ENCODE measurements around the gene PLEKHO2. TPM values are rescaled to one million over a fixed set of nuclear protein-coding genes. Genes with fewer than 3 reads are reported as not detected.

PLEKHO2 gene
- total and polyA plus RNA-seq, 10 donors: 33.9 to 249 (median 141) TPM

GRCh38 chr15:64861960-64862359, 20.2 kb downstream of the PLEKHO2 start:
- WGBS, 5 donors: 77 to 84% (median 83%) methylated on average over 4 of the region's 4 CpGs
- Histone ChIP-seq H3K4me3 (no peak overlapping the region), H3K9me3 (no peaks in the 10 kb centered on the region), H3K27me3 (replicated peaks in 1 of 7) (no peaks in the 10 kb centered on the region), H3K27ac (peak overlapping the region; percentile 5 to 99 (median 78)), H3K36me3 (peaks cover 9 to 100% (median 83%) of the 10 kb centered on the region in 6 donors), H3K4me1 (peaks cover 38 to 100% (median 92%) of the 10 kb centered on the region in 6 donors)
- intact Hi-C loops (cut with DNase I; ENCODE audit: low total_unique reads): no loop called here
- TF ChIP-seq POLR2A (IDR thresholded peaks at IDR 0.05) (no peak), POLR2AphosphoS5 (IDR thresholded peaks at IDR 0.05) (no peak)
- no peak for DNase-seq

DNA sequence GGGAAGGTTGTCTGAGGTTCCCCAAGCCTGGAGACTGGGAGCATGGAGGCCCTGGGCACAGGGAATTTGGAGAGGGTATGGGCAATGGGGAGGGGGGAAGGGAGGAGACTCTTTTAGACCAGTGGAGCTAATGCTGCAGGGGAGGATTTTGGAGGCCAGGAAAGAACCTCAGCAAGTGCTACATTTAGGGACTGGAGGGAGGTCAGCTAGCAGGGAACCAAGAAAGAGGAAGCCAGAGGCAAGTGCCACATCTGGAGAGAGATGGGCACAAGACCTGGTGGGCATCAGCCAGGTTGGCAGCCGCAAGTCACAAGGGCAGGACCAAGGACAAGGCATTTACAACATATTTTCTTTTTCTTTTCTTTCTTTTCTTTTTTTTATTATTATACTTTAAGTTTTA, 20.7 kb downstream of the PLEKHO2 start:
- 65 to 93% (median 86%) methylated on average over 1 of the region's 1 CpG for WGBS, 5 donors
- intact Hi-C loops (cut with DNase I; ENCODE audit: low total_unique reads): no loop called here
- no peak for TF ChIP-seq CTCF (IDR thresholded peaks at IDR 0.05 in 8 of 11, conservative IDR thresholded peaks at IDR 0.05 in 3 of 11)
- TF ChIP-seq POLR2A (IDR thresholded peaks at IDR 0.05): no peak
- peak in 1 of 3 donors; percentile 1 for TF ChIP-seq POLR2AphosphoS5 (IDR thresholded peaks at IDR 0.05)
- peaks cover 37 to 100% (median 90%) of the 10 kb centered on the region in 6 donors for H3K4me1 ChIP-seq
- peak overlapping the region in 7 of 8 donors; percentile 5 to 99 (median 85) for H3K27ac ChIP-seq
- no peaks in the 10 kb centered on the region for H3K9me3 ChIP-seq
- no peak overlapping the region for H3K4me3 ChIP-seq
- H3K27me3 ChIP-seq (replicated peaks in 1 of 7): no peaks in the 10 kb centered on the region
- H3K36me3 ChIP-seq: peaks cover 9 to 100% (median 84%) of the 10 kb centered on the region in 6 donors
- no peak for DNase-seq

DNA sequence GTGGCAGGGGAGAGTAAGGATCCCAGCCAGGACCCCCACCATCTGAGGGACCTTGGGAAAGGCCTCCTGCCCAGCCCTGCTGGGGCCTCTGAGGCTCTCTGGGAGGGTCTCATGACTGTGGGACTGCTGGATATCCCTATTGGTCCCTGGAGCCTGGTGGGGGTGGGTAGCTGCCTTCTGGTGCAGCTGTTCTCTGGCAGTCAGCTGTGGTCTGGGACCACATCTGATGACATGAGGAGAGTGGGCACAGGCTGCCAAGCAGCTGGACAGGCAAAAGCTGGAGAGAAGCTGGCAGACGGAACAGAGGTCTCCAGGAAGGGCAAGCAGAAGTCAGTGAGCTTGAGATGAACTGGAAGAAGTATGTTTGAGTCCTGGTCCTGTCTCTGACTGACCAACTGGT, 22.4 kb downstream of the PLEKHO2 start:
- no peak overlapping the region for H3K4me3 ChIP-seq
- peaks cover 22 to 99% (median 82%) of the 10 kb centered on the region in 6 donors for H3K4me1 ChIP-seq
- H3K36me3 ChIP-seq: peaks cover 9 to 100% (median 81%) of the 10 kb centered on the region in 6 donors
- intact Hi-C loops (cut with DNase I; ENCODE audit: low total_unique reads): no loop called here
- WGBS, 5 donors: 50 to 72% (median 64%) methylated on average over 1 of the region's 1 CpG
- no peaks in the 10 kb centered on the region for H3K9me3 ChIP-seq
- H3K27me3 ChIP-seq (replicated peaks in 1 of 7): no peaks in the 10 kb centered on the region
- no peak for DNase-seq
- H3K27ac ChIP-seq: peak overlapping the region; percentile 22 to 99 (median 80)
- TF ChIP-seq POLR2AphosphoS5 (IDR thresholded peaks at IDR 0.05) (peak in 2 of 3 donors; percentile 36 to 47), POLR2A (IDR thresholded peaks at IDR 0.05) (no peak), CTCF (IDR thresholded peaks at IDR 0.05 in 8 of 11, conservative IDR thresholded peaks at IDR 0.05 in 3 of 11) (no peak)

- no peaks in the 10 kb centered on the region for H3K27me3 ChIP-seq (replicated peaks in 1 of 7)
- H3K36me3 ChIP-seq: peaks cover 9 to 100% (median 68%) of the 10 kb centered on the region in 6 donors
- peaks cover 21 to 99% (median 82%) of the 10 kb centered on the region in 6 donors for H3K4me1 ChIP-seq
- intact Hi-C loops (cut with DNase I; ENCODE audit: low total_unique reads): no loop called here
- peak in 2 of 3 donors; percentile 86 to 89 for TF ChIP-seq POLR2AphosphoS5 (IDR thresholded peaks at IDR 0.05)
- TF ChIP-seq CTCF (IDR thresholded peaks at IDR 0.05 in 8 of 11, conservative IDR thresholded peaks at IDR 0.05 in 3 of 11): no peak
- 63 to 83% (median 67%) methylated on average over 11 to 12 of the region's 12 CpGs for whole genome bisulfite sequencing, 5 donors
- no peak for DNase-seq
- H3K4me3 ChIP-seq: no peak overlapping the region
- H3K27ac ChIP-seq: peak overlapping the region; percentile 5 to 99 (median 80)
- no peaks in the 10 kb centered on the region for H3K9me3 ChIP-seq
Measured at GRCh38 chr15:64865126-64865997, 23.6 kb downstream of the PLEKHO2 start.
